Lung (tissue), 12 donors: ENCODE measurements around the gene KIAA0825. TPM values are rescaled to one million over a fixed set of nuclear protein-coding genes. Genes with fewer than 3 reads are reported as not detected.

Experiments
- ATAC-seq: fragments of 200-7000 bp; cut with Tn5 transposase; one replicate; pipeline ENCODE4 v1.9.1; 2020; ENCODE audit warnings: moderate number of reproducible peaks; ENCODE audit not compliant: insufficient read depth, low FRiP score
- DNase-seq, 3 donors: peaks; one replicate each; pipeline ENCODE4 v3.0.0-alpha.2; 2013 to 2017
- H3K27ac ChIP-seq, 2 donors: one replicate each; pipeline ENCODE4 v1.5.1; 2013; ENCODE audit warnings: mild to moderate bottlenecking in 2 of 2, moderate library complexity in 2 of 2, control low read depth in 1 of 2, inconsistent platforms in 1 of 2, low read depth in 1 of 2, low read length in 1 of 2
- H3K27me3 ChIP-seq, 3 donors: one replicate each; pipeline ENCODE4 v1.5.1; 2013; ENCODE audit warnings: low read length in 2 of 3; ENCODE audit not compliant: control insufficient read depth in 3 of 3, insufficient read depth in 3 of 3
- H3K36me3 ChIP-seq, 4 donors: one replicate each; pipeline ENCODE4 v1.5.1; 2013; ENCODE audit warnings: low read length in 4 of 4, mild to moderate bottlenecking in 1 of 4, moderate library complexity in 1 of 4; ENCODE audit not compliant: control insufficient read depth in 4 of 4, insufficient read depth in 4 of 4
- H3K4me1 ChIP-seq, 5 donors: one replicate each; pipeline ENCODE4 v1.5.1; 2013; ENCODE audit warnings: low read length in 5 of 5, mild to moderate bottlenecking in 2 of 5, moderate library complexity in 1 of 5; ENCODE audit not compliant: control insufficient read depth in 5 of 5, insufficient read depth in 5 of 5
- H3K4me3 ChIP-seq: one replicate; pipeline ENCODE4 v1.5.1; 2013; ENCODE audit warnings: mild to moderate bottlenecking, control low read depth, moderate library complexity
- H3K9ac ChIP-seq, 2 donors: one replicate each; pipeline ENCODE4 v1.5.1; 2013; ENCODE audit warnings: low read length in 2 of 2, control low read depth in 1 of 2; ENCODE audit not compliant: insufficient read depth in 1 of 2
- H3K9me3 ChIP-seq, 4 donors: one replicate each; pipeline ENCODE4 v1.5.1; 2013; ENCODE audit warnings: low read length in 3 of 4, mild to moderate bottlenecking in 1 of 4, moderate library complexity in 1 of 4; ENCODE audit not compliant: control insufficient read depth in 4 of 4, insufficient read depth in 3 of 4
- CTCF ChIP-seq: IDR thresholded peaks from 2 replicates; pipeline ENCODE4 v1.5.1; 2012; ENCODE audit warnings: mild to moderate bottlenecking; ENCODE audit errors: control extremely low read depth, extremely low read depth
- WGBS, 2 donors: extraction: QIAGEN DNeasy Blood & Tissue Kit; methylation state at CpG; one replicate each; pipeline ENCODE4 v1.1.7; 2013; 5-methylcytosine and 5-hydroxymethylcytosine counted together
- polyA plus RNA-seq, 2 donors: library from polyadenylated mRNA; stranded (reverse); fragments of 200-250 nt; gene quantifications; one replicate each; pipeline ENCODE4 v1.2.1, GENCODE V29; 2013
- total RNA-seq, 2 donors: library from RNA; depleted of rRNA in 1 of 2; stranded (reverse); fragments of >200 nt in 1 of 2; gene quantifications; one replicate each; pipeline ENCODE4 v1.2.1, GENCODE V29; 2014 to 2021
- donor health status: control.
- donor health status: control.
- donor health status: Bipolar disorder and iron deficiency.
- donor health status: healthy.
- donor health status: DM: yes; HTN: yes; CAD: no.

The KIAA0825 gene
- total and polyA plus RNA-seq, 4 donors: 0.79 to 20.2 (median 3.6) TPM

GRCh38 chr5:94403483-94403882 is 214.9 kb downstream of the KIAA0825 start:
- DNase-seq (peak in 1 of 3 donors; percentile 5), ATAC-seq (no peak)
- Histone ChIP-seq H3K4me3 (no peak overlapping the region), H3K36me3 (no peaks in the 10 kb centered on the region), H3K27me3 (no peaks in the 10 kb centered on the region), H3K9me3 (no peaks in the 10 kb centered on the region), H3K9ac (no peak overlapping the region), H3K4me1 (no peaks in the 10 kb centered on the region), H3K27ac (no peak overlapping the region)
- TF ChIP-seq CTCF: no peak
- WGBS, 2 donors: 87 to 90% methylated on average over 5 of the region's 5 CpGs

- ATAC-seq (no peak), DNase-seq (no peak)
- Histone ChIP-seq H3K4me1 (no peaks in the 10 kb centered on the region), H3K27ac (no peak overlapping the region), H3K27me3 (no peaks in the 10 kb centered on the region), H3K9ac (no peak overlapping the region), H3K36me3 (no peaks in the 10 kb centered on the region), H3K9me3 (no peaks in the 10 kb centered on the region), H3K4me3 (no peak overlapping the region)
- TF ChIP-seq CTCF: no peak
- whole genome bisulfite sequencing, 2 donors: 94% methylated on average over 3 of the region's 3 CpGs
These were observed 216.3 kb downstream of the KIAA0825 start for GRCh38 chr5:94402096-94402495.

GRCh38 chr5:94397508-94397907 is 220.9 kb downstream of the KIAA0825 start:
- H3K27ac ChIP-seq: no peak overlapping the region
- no peaks in the 10 kb centered on the region for H3K4me1 ChIP-seq
- no peaks in the 10 kb centered on the region for H3K9me3 ChIP-seq
- H3K36me3 ChIP-seq: no peaks in the 10 kb centered on the region
- ATAC-seq (no peak), DNase-seq (no peak)
- TF ChIP-seq CTCF: no peak
- no peak overlapping the region for H3K4me3 ChIP-seq
- no peaks in the 10 kb centered on the region for H3K27me3 ChIP-seq
- H3K9ac ChIP-seq: no peak overlapping the region

GRCh38 chr5:94396687-94397086 is 221.7 kb downstream of the KIAA0825 start:
- no peaks in the 10 kb centered on the region for H3K27me3 ChIP-seq
- H3K9me3 ChIP-seq: no peaks in the 10 kb centered on the region
- no peaks in the 10 kb centered on the region for H3K36me3 ChIP-seq
- no peak for TF ChIP-seq CTCF
- no peak overlapping the region for H3K9ac ChIP-seq
- ATAC-seq: no peak
- H3K4me1 ChIP-seq: no peaks in the 10 kb centered on the region
- H3K27ac ChIP-seq: no peak overlapping the region
- DNase-seq: no peak
- H3K4me3 ChIP-seq: no peak overlapping the region
